ENCODE data around the gene PIGC. TPM values are rescaled to one million over a fixed set of nuclear protein-coding genes. Genes with fewer than 3 reads are reported as not detected.

The PIGC gene
- total and polyA plus RNA-seq, 8 donors = 9.5 to 18.5 (median 13.3) TPM

GRCh38 chr1:172455451-172455850 lies 11.6 kb upstream of the PIGC start:
- Histone ChIP-seq H3K27me3 (no peaks in the 10 kb centered on the region), H3K4me3 (no peak overlapping the region), H3K36me3 (no peaks in the 10 kb centered on the region), H3K9me3 (no peaks in the 10 kb centered on the region), H3K27ac (no peak overlapping the region), H3K4me1 (peaks cover 16 to 64% (median 22%) of the 10 kb centered on the region in 3 donors)
- ATAC-seq (no peak), FAIRE-seq (no peak), DNase-seq (no peak)
- 48 to 83% methylated on average over 1 of the region's 1 CpG for WGBS, 2 donors
- intact Hi-C loops (cut with DNase I) = no loop called here
- no peak for TF ChIP-seq CTCF (IDR thresholded peaks at IDR 0.05)

GRCh38 chr1:172453607-172454006 lies 9.7 kb upstream of the PIGC start:
- FAIRE-seq (no peak), ATAC-seq (no peak), DNase-seq (no peak)
- Histone ChIP-seq H3K36me3 (no peaks in the 10 kb centered on the region), H3K9me3 (no peaks in the 10 kb centered on the region), H3K4me1 (peaks cover 21 to 64% (median 26%) of the 10 kb centered on the region in 3 donors), H3K4me3 (no peak overlapping the region), H3K27ac (peak overlapping the region in 2 of 4 donors; percentile 43 to 44), H3K27me3 (no peaks in the 10 kb centered on the region)
- TF ChIP-seq CTCF (IDR thresholded peaks at IDR 0.05) = no peak
- intact Hi-C loops (cut with DNase I) = loop anchor here in 1 of 3 donors (5.0 kb wide), 1 partner anchor 264 kb away; no protein-coding TSS in a partner anchor
- WGBS, 2 donors = 33 to 43% methylated on average over 1 of the region's 1 CpG

GRCh38 chr1:172453153-172453545 lies 9.3 kb upstream of the PIGC start:
- 47 to 51% methylated on average over 6 of the region's 6 CpGs for WGBS, 2 donors
- H3K9me3 ChIP-seq = no peaks in the 10 kb centered on the region
- ATAC-seq = no peak
- no peak for TF ChIP-seq CTCF (IDR thresholded peaks at IDR 0.05)
- peak overlapping the region in 2 of 4 donors; percentile 43 to 44 for H3K27ac ChIP-seq
- no peak for FAIRE-seq
- no peaks in the 10 kb centered on the region for H3K36me3 ChIP-seq
- no peak overlapping the region for H3K4me3 ChIP-seq
- peaks cover 21 to 60% (median 23%) of the 10 kb centered on the region in 3 donors for H3K4me1 ChIP-seq
- DNase-seq = no peak
- intact Hi-C loops (cut with DNase I) = loop anchor here in 1 of 3 donors (5.0 kb wide), 1 partner anchor 264 kb away; no protein-coding TSS in a partner anchor
- no peaks in the 10 kb centered on the region for H3K27me3 ChIP-seq

- FAIRE-seq = no peak
- intact Hi-C loops (cut with DNase I) = loop anchor here in 1 of 3 donors (5.0 kb wide), 1 partner anchor 265 kb away; no protein-coding TSS in a partner anchor
- Histone ChIP-seq H3K9me3 (no peaks in the 10 kb centered on the region), H3K36me3 (no peaks in the 10 kb centered on the region), H3K4me3 (no peak overlapping the region), H3K27ac (peak overlapping the region in 2 of 4 donors; percentile 43 to 44), H3K4me1 (peaks cover 20 to 60% (median 21%) of the 10 kb centered on the region in 3 donors), H3K27me3 (no peaks in the 10 kb centered on the region)
- no peak for ATAC-seq
- TF ChIP-seq CTCF (IDR thresholded peaks at IDR 0.05) = no peak
- DNase-seq = no peak
- 60 to 69% methylated on average over 7 of the region's 7 CpGs for WGBS, 2 donors
Measured at GRCh38 chr1:172452536-172453152, 8.8 kb upstream of the PIGC start.

GRCh38 chr1:172451002-172451443 lies 7.2 kb upstream of the PIGC start:
- H3K4me3 ChIP-seq = no peak overlapping the region
- ATAC-seq (peak; percentile 83 to 86 (median 84)), DNase-seq (peak in 3 of 6 donors; percentile 54 to 76 (median 66)), FAIRE-seq (no peak)
- H3K36me3 ChIP-seq = no peaks in the 10 kb centered on the region
- peaks cover 20 to 52% (median 21%) of the 10 kb centered on the region in 3 donors for H3K4me1 ChIP-seq
- H3K27ac ChIP-seq = peak overlapping the region; percentile 12 to 76 (median 64)
- 8 to 17% methylated on average over 2 of the region's 2 CpGs for WGBS, 2 donors
- intact Hi-C loops (cut with DNase I) = loop anchor here in 1 of 3 donors (5.0 kb wide), 1 partner anchor 266 kb away; no protein-coding TSS in a partner anchor
- H3K27me3 ChIP-seq = no peaks in the 10 kb centered on the region
- TF ChIP-seq CTCF (IDR thresholded peaks at IDR 0.05) = no peak
- no peaks in the 10 kb centered on the region for H3K9me3 ChIP-seq

All from pancreas (tissue), 10 donors.